Measurements from ENCODE around the gene XPC.

GRCh38 chr3:14153663-14154062, 24.7 kb downstream of the XPC start:
- TF ChIP-seq CTCF (conservative IDR thresholded peaks at IDR 0.05; ENCODE audit: low read depth, low read length) (no peak), EZH2 (IDR thresholded peaks at IDR 0.05; ENCODE audit: borderline replicate concordance, low read depth, low read length, poor library complexity, severe bottlenecking) (no peak)
